GM12892 (cell line): ENCODE results near the gene RBM20.

Experiments used
- POLR2A ChIP-seq: IDR thresholded peaks from 2 replicates; pipeline ENCODE4 v1.6.1; 2011; ENCODE audit warnings: low read depth, low read length, control low read depth
- POLR2AphosphoS5 ChIP-seq: IDR thresholded peaks from 2 replicates; pipeline ENCODE4 v1.6.1; 2011; ENCODE audit warnings: low read depth, low read length, control low read depth

- TF ChIP-seq POLR2A (no peak), POLR2AphosphoS5 (no peak)
Observed at GRCh38 chr10:110859973-110860376, 215.8 kb downstream of the RBM20 start.
